NT2/D1 (cell line): Measurements from ENCODE around the gene TSEN2.

Experiments used
- SUZ12 ChIP-seq: IDR thresholded peaks from 2 replicates; pipeline ENCODE4 v1.6.1; 2011; ENCODE audit not compliant: insufficient read length, insufficient read depth; ENCODE audit errors: extremely low read depth
- YY1 ChIP-seq: IDR thresholded peaks from 2 replicates; pipeline ENCODE4 v1.6.1; 2011; ENCODE audit not compliant: insufficient read length, insufficient read depth
- ZNF274 ChIP-seq: IDR thresholded peaks from 2 replicates; pipeline ENCODE4 v1.6.1; 2011; ENCODE audit warnings: mild to moderate bottlenecking, low read depth, low read length

- TF ChIP-seq YY1 (no peak), SUZ12 (no peak), ZNF274 (no peak)
Observed at GRCh38 chr3:12522721-12523120, 38.4 kb downstream of the TSEN2 start.
